Esophagus squamous epithelium (tissue), 5 donors: Measurements from ENCODE around the gene ZNF579. TPM values are rescaled to one million over a fixed set of nuclear protein-coding genes. Genes with fewer than 3 reads are reported as not detected.

ENCODE experiments used
- DNase-seq: peaks from one replicate; lab custom pipeline; 2025; lab: John Stamatoyannopoulos, UW
- H3K27ac ChIP-seq, 4 donors: fragments of 200-600 bp; sonication (generic); one replicate each; pipeline ENCODE4 v1.5.1; 2016 to 2019; ENCODE audit warnings: mild to moderate bottlenecking in 1 of 4
- H3K27me3 ChIP-seq, 4 donors: fragments of 200-600 bp; sonication (generic); 1 replicate in 3 of 4; 2 replicates in 1 of 4; pipeline versions ENCODE4 v1.5.1 to v1.6.0; 2017 to 2021; ENCODE audit warnings: antibody characterized with exemption in 1 of 4
- H3K36me3 ChIP-seq, 3 donors: fragments of 200-600 bp; sonication (generic); one replicate each; pipeline ENCODE4 v1.5.1; 2016 to 2019
- H3K4me1 ChIP-seq, 3 donors: fragments of 200-600 bp; sonication (generic); one replicate each; pipeline ENCODE4 v1.5.1; 2017 to 2019
- H3K4me3 ChIP-seq, 4 donors: fragments of 200-600 bp; sonication (generic); 1 replicate in 3 of 4; 2 replicates in 1 of 4; pipeline ENCODE4 v1.5.1; 2016 to 2019; ENCODE audit warnings: mild to moderate bottlenecking in 2 of 4, moderate library complexity in 1 of 4
- H3K9me3 ChIP-seq, 3 donors: fragments of 200-600 bp; sonication (generic); one replicate each; pipeline ENCODE4 v1.5.1; 2016 to 2019
- POLR2A ChIP-seq, 4 donors: fragments of 450-650 bp; IDR thresholded peaks; one replicate each; pipeline ENCODE4 v1.6.1; 2017; ENCODE audit warnings: antibody characterized with exemption in 4 of 4, mild to moderate bottlenecking in 4 of 4, moderate library complexity in 3 of 4
- WGBS, 2 donors: methylation state at CpG; one replicate each; pipeline ENCODE4 v1.1.5; 2018; 5-methylcytosine and 5-hydroxymethylcytosine counted together
- intact Hi-C: fragments of 100-400 bp; cut with DNase I; formaldehyde crosslinking; loops from one replicate; pipeline ENCODE4 v1.15.0; 2022
- total RNA-seq, 4 donors: library from RNA; depleted of rRNA; stranded (reverse); fragments of >200 nt; gene quantifications; one replicate each; pipeline ENCODE4 v1.1.0, GENCODE V29; 2016
- TF ChIP-seq, protein P1 (sequence below), 6 experiments: fragments of 450-650 bp in 4 of 6; fragments of 200-600 bp in 2 of 6; sonication (generic) in 2 of 6; IDR thresholded peaks; one replicate each; pipeline ENCODE4 v1.5.1; 2016 to 2019; ENCODE audit warnings: antibody characterized with exemption in 6 of 6, mild to moderate bottlenecking in 4 of 6, moderate library complexity in 4 of 6
- donor health status: DM: yes; HTN: yes; CAD: no.

ZNF579 gene
- total RNA-seq, 4 donors from 2014 or later, result 0.75 to 3.0 (median 2.2) TPM

DNA sequence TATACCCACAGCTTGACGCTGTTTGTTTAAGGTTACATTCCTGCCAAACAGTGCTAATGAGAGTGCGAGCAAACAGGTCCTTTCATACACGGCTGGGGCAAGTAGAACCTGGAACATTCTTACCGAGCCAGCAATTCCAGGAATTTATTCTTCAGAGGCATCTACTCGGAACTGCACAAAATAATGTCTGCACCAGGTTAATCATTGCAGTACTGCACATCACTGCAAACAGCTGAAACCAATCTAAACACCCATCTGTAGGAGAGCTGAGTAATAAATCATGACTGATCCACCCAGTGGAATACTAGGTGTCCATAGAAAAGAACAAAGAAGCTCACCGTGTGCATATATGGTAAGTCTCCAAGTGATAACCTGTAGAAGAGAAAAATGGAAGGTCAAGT lies 1.2 kb upstream of the ZNF579 start:
- intact Hi-C loops, result no loop called here
- no peaks in the 10 kb centered on the region for H3K9me3 ChIP-seq
- H3K36me3 ChIP-seq, result peaks cover 0 to 26% (median 7%) of the 10 kb centered on the region in 3 donors
- TF ChIP-seq POLR2A (IDR thresholded peaks at IDR 0.05), result no peak
- TF ChIP-seq, protein P1, sequence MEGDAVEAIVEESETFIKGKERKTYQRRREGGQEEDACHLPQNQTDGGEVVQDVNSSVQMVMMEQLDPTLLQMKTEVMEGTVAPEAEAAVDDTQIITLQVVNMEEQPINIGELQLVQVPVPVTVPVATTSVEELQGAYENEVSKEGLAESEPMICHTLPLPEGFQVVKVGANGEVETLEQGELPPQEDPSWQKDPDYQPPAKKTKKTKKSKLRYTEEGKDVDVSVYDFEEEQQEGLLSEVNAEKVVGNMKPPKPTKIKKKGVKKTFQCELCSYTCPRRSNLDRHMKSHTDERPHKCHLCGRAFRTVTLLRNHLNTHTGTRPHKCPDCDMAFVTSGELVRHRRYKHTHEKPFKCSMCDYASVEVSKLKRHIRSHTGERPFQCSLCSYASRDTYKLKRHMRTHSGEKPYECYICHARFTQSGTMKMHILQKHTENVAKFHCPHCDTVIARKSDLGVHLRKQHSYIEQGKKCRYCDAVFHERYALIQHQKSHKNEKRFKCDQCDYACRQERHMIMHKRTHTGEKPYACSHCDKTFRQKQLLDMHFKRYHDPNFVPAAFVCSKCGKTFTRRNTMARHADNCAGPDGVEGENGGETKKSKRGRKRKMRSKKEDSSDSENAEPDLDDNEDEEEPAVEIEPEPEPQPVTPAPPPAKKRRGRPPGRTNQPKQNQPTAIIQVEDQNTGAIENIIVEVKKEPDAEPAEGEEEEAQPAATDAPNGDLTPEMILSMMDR (IDR thresholded peaks at IDR 0.05), result no peak
- peaks cover 0 to 16% (median 0%) of the 10 kb centered on the region in 4 donors for H3K27me3 ChIP-seq
- H3K4me1 ChIP-seq, result peaks cover 20 to 47% (median 20%) of the 10 kb centered on the region in 3 donors
- no peak overlapping the region for H3K4me3 ChIP-seq
- H3K27ac ChIP-seq, result peak overlapping the region in 1 of 4 donors; percentile 89
- WGBS, 2 donors, result 14 to 19% methylated on average over 6 of the region's 6 CpGs
- DNase-seq, result no peak

GRCh38 chr19:55581145-55581822 lies 636 bp upstream of the ZNF579 start:
- Histone ChIP-seq H3K4me3 (peak overlapping the region; percentile 67 to 97 (median 83)), H3K4me1 (peaks cover 15 to 42% (median 20%) of the 10 kb centered on the region in 3 donors), H3K36me3 (peaks cover 0 to 27% (median 7%) of the 10 kb centered on the region in 3 donors), H3K27me3 (peaks cover 0 to 15% (median 0%) of the 10 kb centered on the region in 4 donors), H3K9me3 (no peaks in the 10 kb centered on the region), H3K27ac (peak overlapping the region; percentile 82 to 96 (median 91))
- WGBS, 2 donors, result 18 to 21% methylated on average over 12 of the region's 12 CpGs
- TF ChIP-seq, protein P1 (IDR thresholded peaks at IDR 0.05), result peak in 1 of 6 experiments; percentile 1
- TF ChIP-seq POLR2A (IDR thresholded peaks at IDR 0.05), result no peak
- intact Hi-C loops, result no loop called here
- DNase-seq, result no peak

DNA sequence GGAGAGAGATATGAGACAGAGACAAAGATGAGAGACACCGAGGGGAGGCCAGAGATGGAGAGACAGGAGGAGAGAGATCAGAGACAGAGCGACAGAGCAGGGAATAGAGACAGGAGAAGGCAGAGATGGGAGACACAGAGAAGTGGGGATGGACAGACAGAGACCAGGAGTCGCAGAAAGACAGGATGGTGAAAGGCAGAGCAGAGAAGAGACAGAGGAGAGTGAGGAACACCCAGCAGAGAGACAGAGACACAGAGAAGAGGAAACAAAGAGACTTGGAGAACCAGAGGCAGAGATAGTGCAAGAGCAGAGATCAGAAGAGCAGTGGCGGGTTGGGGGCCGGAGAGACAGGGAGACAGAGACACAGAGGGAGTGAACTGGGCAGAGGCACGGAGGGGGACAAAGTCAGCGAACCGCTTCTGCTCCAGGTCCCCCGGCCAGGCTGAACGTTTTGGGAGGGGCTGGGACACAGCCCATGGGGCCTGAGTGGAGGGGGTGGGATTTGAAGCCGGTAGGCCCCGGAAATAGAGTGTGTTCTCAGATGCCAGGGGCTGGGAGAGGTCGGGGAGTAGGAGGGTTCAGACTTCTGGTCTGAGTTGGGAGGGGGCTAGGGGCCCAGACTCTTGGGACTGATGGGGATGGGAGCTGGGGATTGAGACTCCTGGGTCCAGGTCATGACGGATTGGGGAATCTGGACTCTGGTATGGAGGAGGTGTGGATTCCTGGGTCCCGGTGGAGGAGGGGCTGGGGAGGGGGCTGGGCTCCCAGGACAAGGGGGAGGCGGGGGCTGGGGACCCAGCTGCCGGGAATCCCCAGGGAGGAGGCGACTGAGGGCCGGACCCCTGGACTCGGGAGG lies 654 bp downstream of the ZNF579 start:
- H3K4me3 ChIP-seq, result peak overlapping the region; percentile 67 to 97 (median 83)
- intact Hi-C loops, result no loop called here
- TF ChIP-seq, protein P1 (IDR thresholded peaks at IDR 0.05), result no peak
- no peak for TF ChIP-seq POLR2A (IDR thresholded peaks at IDR 0.05)
- no peak for DNase-seq
- no peaks in the 10 kb centered on the region for H3K9me3 ChIP-seq
- H3K4me1 ChIP-seq, result peaks cover 11 to 31% (median 12%) of the 10 kb centered on the region in 3 donors
- peaks cover 0 to 2% (median 0%) of the 10 kb centered on the region in 4 donors for H3K27me3 ChIP-seq
- WGBS, 2 donors, result 12 to 15% methylated on average over 14 to 15 of the region's 20 CpGs
- H3K27ac ChIP-seq, result peak overlapping the region; percentile 82 to 96 (median 91)
- peaks cover 0 to 27% (median 7%) of the 10 kb centered on the region in 3 donors for H3K36me3 ChIP-seq

DNA sequence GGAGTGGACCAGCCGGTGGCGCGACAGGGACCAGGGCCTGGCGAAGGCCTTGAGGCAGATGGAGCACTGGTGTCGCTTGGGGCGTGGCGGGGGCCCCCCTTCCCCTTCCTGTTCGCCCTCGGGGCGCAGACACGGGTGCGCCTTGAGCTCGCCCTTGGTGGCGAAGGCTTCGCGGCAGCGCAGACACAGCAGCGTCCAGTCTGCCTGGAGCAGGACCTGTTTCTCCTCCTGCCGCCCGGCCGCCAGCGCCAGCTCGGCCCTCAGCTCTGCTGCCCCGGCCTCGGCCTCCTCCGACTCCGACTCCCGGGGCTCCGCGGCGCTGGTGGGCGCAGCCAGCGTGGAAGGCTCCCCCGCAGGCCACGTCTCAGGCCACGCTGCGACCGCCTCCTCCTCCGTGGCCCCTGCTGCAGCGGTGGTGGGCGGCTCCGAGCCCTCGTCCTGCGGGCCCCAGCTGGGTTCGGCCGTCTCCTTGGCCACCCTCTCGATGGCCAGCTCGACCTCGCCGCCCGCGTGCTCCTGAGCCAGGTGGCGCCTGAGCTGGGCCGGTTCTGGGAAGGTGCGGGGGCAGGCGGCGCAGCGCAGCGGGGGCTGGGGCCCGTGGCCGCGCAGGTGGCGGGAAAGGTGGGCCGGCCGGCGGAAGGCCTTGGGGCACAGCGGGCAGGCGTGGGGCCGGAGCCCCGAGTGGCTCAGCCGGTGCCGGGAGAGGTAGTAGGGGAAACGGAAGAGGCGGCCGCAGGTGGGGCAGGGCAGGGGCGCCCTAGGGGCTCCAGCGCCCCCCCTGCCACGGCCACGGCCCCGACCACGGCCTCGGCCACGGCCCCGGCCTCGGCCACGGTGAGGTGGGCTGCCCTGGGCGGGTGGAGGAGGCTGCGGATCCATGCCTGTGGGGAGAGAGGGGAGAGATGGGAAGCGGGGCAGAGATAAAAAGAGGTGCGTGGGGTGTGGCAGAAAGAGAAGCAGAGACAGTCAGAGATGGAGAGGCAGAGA lies 1.6 kb downstream of the ZNF579 start:
- 88 to 91% methylated on average over 32 to 42 of the region's 90 CpGs for WGBS, 2 donors
- intact Hi-C loops, result no loop called here
- H3K27me3 ChIP-seq, result no peaks in the 10 kb centered on the region
- TF ChIP-seq, protein P1 (IDR thresholded peaks at IDR 0.05), result no peak
- no peak for TF ChIP-seq POLR2A (IDR thresholded peaks at IDR 0.05)
- H3K27ac ChIP-seq, result no peak overlapping the region
- no peak for DNase-seq
- H3K4me1 ChIP-seq, result peaks cover 11 to 31% (median 12%) of the 10 kb centered on the region in 3 donors
- peak overlapping the region in 2 of 4 donors; percentile 75 to 97 for H3K4me3 ChIP-seq
- H3K36me3 ChIP-seq, result peaks cover 0 to 27% (median 7%) of the 10 kb centered on the region in 3 donors
- no peaks in the 10 kb centered on the region for H3K9me3 ChIP-seq
